Stimulated activated CD8-positive, alpha-beta memory T cell treated with anti-CD3 and anti-CD28 coated beads, Interleukin-2, amount 100 ng/mL, for 48 hours (primary cell): ENCODE data around the gene OVCH2.
"Not testable (repeated sequence)": the region's sequence is repeated elsewhere in the genome, so short reads cannot be mapped to it uniquely, and the experiment has no call there.

Experiments used
- DNase-seq, 2 donors: peaks; one replicate each; pipeline ENCODE4 v3.0.0-alpha.2; 2020; ENCODE audit warnings: low read depth in 2 of 2

Gene OVCH2, protein sequence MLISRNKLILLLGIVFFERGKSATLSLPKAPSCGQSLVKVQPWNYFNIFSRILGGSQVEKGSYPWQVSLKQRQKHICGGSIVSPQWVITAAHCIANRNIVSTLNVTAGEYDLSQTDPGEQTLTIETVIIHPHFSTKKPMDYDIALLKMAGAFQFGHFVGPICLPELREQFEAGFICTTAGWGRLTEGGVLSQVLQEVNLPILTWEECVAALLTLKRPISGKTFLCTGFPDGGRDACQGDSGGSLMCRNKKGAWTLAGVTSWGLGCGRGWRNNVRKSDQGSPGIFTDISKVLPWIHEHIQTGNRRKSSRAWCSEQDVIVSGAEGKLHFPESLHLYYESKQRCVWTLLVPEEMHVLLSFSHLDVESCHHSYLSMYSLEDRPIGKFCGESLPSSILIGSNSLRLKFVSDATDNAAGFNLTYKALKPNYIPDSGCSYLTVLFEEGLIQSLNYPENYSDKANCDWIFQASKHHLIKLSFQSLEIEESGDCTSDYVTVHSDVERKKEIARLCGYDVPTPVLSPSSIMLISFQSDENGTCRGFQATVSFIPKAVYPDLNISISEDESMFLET

GRCh38 chr11:7706377-7706776 lies at the start of gene OVCH2:
Gene OVCH2 (minus strand): TSS chr11:7706477. CDS start chr11:7706394, 83 bp downstream.
- no peak for DNase-seq

GRCh38 chr11:7749456-7749855 lies 43.2 kb upstream of the OVCH2 start:
- no peak for DNase-seq

DNA sequence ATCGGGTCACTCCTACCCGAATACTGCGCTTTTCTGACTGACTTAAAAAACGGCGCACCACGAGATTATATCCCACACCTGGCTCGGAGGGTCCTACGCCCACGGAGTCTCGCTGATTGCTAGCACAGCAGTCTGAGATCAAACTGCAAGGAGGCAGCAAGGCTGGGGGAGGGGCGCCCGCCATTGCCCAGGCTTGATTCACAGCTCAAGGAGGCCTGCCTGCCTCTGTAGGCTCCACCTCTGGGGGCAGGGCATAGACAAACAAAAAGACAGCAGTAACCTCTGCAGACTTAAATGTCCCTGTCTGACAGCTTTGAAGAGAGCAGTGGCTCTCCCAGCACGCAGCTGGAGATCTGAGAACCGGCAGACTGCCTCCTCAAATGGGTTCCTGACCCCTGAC lies 28.5 kb upstream of the OVCH2 start:
- not testable (repeated sequence) for DNase-seq

DNA sequence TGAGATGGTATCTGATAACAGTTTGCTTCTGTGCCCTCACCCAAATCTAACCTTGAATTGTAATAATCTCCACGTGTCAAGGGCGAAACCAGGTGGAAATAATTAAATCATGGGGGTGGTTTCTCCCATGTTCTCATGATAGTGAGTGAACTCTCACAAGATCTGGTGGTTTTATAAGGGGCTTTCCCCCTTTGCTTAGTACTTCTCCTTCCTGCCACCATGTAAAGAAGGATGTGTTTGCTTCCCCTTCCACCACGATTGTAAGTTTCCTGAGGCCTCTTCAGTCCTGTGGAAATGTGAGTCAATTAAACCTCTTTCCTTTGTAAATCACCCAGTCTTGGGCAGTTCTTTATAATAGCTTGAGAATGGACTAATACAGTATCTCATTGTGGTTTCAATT lies 8.5 kb upstream of the OVCH2 start:
- DNase-seq: no peak

GRCh38 chr11:7703740-7704139 lies 2.5 kb downstream of the OVCH2 start:
- no peak for DNase-seq

DNA sequence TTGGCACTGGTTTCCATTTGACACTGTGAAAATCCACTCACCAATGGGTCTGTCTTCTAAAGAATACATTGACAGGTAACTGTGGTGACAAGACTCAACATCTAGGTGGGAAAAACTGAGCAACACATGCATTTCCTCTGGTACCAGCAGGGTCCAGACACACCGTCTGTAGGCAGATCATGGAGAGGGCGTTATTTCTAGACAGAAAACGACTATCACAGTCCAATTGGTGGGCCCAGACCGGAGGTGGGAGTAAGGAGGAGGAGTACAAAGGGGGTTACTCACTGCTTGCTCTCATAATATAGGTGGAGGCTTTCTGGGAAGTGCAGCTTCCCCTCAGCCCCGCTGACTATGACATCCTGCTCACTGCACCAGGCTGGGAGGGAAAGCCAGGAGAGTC lies 9.9 kb downstream of the OVCH2 start:
- DNase-seq: no peak

DNA sequence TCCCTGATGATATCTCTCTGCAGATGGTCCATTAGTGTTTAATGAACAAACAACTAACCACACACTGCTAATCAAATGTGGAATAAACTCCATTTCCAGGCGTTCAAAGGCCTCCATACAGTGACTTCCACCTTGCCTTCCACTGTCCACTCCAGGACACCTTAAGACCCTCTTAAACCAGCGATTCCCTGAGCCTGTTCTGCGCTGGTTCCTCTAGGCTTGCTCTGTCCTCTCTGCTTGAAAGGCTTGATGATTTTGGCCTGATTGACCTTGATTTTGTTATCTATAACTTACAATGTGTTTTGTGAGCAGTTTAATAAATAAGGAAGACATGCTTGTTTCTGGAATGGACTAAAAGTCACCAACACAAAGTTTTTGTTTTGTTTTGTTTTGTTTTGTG lies 12.0 kb downstream of the OVCH2 start:
- no peak for DNase-seq

- DNase-seq: no peak
Observed at GRCh38 chr11:7692426-7692825, 13.9 kb downstream of the OVCH2 start.

- no peak for DNase-seq
Observed at GRCh38 chr11:7691759-7692350, 14.4 kb downstream of the OVCH2 start.

DNA sequence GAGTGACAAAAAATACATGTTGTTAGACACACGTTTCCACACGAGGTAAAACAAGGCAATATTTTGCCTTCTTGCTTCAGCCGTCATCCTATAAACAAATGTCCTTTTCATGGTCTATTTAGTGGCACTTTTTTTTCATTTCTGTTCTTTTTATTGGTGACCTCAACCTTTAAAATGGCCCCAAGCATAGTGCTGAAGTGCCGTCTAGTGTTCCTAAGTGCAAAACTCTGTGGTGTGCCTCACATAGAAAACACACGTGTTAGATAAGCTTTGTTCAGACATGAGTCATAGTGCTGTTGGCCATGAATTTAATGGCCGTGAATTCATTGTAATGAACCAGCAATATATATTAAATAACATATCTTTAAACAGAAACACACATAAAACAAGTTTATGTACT lies 15.6 kb downstream of the OVCH2 start:
- DNase-seq: no peak

- no peak for DNase-seq
Observed at GRCh38 chr11:7689239-7689638, 17.0 kb downstream of the OVCH2 start.

DNA sequence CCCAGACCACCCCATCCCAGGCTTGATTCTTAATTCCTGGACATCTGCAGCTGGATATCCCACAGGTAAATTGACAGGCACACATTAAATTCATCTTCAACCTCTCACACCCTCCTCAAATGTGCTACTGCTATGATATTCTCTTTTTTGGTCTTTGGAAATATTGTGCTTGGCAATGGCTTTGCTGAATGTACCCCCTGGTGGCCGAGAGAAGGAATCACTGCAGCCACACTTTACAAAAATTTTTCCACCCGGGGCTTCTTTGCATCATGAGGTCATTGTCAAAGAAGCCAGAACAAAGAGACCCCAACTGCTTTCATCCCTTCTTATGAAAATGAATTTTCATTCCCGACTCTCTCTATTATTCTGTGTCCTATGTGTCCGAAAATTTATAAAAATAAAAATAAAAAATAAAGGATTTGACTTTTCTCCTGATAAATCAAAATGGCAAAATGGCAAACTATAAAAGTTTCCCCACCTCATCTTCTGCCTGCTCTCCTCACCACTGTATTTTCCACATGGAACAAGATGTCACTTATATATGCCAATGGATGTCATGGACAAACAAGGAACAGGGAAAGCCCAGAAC lies 17.9 kb downstream of the OVCH2 start:
- no peak for DNase-seq

GRCh38 chr11:7687386-7687785 lies 18.9 kb downstream of the OVCH2 start:
- DNase-seq: no peak

- DNase-seq: no peak
Observed at GRCh38 chr11:7686761-7687160, 19.5 kb downstream of the OVCH2 start.

DNA sequence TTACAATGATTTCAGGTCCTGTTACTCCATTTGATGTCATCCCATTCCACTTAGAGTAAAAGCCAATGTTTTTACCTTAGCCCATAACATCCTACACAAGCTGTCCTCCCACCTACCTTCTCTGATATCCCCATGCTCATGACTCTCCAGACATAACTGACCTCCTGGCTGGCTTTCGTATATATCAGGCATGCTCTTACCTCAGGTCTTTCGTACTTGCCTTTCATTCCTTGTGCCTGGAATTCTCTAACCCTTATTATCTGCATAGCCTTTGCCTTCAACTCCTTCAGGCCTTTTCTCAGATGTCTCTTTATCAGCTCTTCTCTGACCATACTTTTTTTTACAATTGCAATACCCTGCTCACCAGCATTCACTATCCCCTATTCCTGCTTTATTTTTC lies 22.7 kb downstream of the OVCH2 start:
- DNase-seq: no peak

DNA sequence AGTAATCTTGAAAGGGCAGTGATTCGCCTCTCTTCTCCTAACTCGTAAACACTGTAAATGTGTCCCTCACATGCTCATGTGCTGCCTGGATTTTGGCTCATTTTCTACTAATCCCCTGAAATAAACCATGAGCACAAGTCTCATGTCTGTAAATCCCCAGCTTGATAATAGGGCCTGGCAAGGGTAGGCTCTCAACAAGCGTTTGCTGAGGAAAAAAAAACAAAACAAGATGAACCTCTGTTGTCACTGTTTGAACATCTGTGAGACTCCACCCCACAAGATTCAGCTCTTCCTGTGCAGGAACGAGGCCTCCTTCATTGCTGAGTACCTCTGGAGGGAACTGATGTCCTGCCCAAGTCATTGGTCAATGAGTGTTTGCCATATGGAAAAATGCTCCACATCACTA lies 28.5 kb downstream of the OVCH2 start:
- no peak for DNase-seq

DNA sequence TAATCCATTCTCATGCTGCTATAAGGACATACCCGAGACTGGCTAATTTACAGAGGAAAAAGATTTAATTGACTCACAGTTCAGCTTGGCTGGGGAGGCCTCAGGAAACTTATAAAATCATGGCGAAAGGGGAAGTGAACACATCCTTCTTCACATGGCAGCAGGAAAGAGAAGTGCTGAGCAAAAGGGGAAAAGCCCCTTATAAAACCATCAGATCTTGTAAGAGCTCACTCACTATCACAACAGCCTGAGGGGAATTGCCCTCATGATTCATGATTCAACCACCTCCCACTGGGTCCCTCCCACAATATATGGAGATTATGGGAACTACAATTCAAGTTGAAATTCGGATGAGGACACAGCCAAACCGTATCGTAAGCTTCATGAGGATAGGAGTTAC lies 29.2 kb downstream of the OVCH2 start:
- DNase-seq: no peak

GRCh38 chr11:7675631-7676030 lies 30.6 kb downstream of the OVCH2 start:
- DNase-seq: no peak

GRCh38 chr11:7673724-7674434 lies 32.4 kb downstream of the OVCH2 start:
- no peak for DNase-seq

GRCh38 chr11:7672960-7673723 lies 33.1 kb downstream of the OVCH2 start, which contains the start of gene CYB5R2:
Gene CYB5R2 (minus strand): TSS chr11:7673500. CDS start chr11:7672825, 675 bp downstream.
- no peak for DNase-seq

GRCh38 chr11:7672276-7672959 lies 33.9 kb downstream of the OVCH2 start:
- no peak for DNase-seq
